Right lobe of liver (tissue), 4 donors: ENCODE data around the gene PLEKHG3.

Source experiments
- CTCF ChIP-seq, 4 donors: fragments of 200-600 bp in 3 of 4; fragments of 450-650 bp in 1 of 4; IDR thresholded peaks; one replicate each; pipeline versions ENCODE4 v1.5.1 to v1.8.0; 2016 to 2022; ENCODE audit warnings: antibody characterized with exemption in 4 of 4, mild to moderate bottlenecking in 2 of 4
- POLR2A ChIP-seq: fragments of 450-650 bp; IDR thresholded peaks from one replicate; pipeline ENCODE4 v1.6.1; 2017; ENCODE audit warnings: antibody characterized with exemption, mild to moderate bottlenecking
- donor health status: DM: no; HTN: no; CAD: no.
- donor health status: DM: no; HTN: no; CAD: no.
- donor health status: DM: no; HTN: yes; CAD: no.

- no peak for TF ChIP-seq CTCF (IDR thresholded peaks at IDR 0.05)
- TF ChIP-seq POLR2A = no peak
Observed at GRCh38 chr14:64755781-64756221, 51.6 kb downstream of the PLEKHG3 start.
